ENCODE data around the gene KIF1B.

GRCh38 chr1:10272274-10272673 is 61.9 kb downstream of the KIF1B start:
- TF ChIP-seq, protein P1, sequence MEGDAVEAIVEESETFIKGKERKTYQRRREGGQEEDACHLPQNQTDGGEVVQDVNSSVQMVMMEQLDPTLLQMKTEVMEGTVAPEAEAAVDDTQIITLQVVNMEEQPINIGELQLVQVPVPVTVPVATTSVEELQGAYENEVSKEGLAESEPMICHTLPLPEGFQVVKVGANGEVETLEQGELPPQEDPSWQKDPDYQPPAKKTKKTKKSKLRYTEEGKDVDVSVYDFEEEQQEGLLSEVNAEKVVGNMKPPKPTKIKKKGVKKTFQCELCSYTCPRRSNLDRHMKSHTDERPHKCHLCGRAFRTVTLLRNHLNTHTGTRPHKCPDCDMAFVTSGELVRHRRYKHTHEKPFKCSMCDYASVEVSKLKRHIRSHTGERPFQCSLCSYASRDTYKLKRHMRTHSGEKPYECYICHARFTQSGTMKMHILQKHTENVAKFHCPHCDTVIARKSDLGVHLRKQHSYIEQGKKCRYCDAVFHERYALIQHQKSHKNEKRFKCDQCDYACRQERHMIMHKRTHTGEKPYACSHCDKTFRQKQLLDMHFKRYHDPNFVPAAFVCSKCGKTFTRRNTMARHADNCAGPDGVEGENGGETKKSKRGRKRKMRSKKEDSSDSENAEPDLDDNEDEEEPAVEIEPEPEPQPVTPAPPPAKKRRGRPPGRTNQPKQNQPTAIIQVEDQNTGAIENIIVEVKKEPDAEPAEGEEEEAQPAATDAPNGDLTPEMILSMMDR (IDR thresholded peaks at IDR 0.05; ENCODE audit: insufficient read depth, low read length, poor library complexity, severe bottlenecking), result no peak
- TF ChIP-seq EZH2phosphoT487 (conservative IDR thresholded peaks at IDR 0.05; ENCODE audit: low read length), result no peak
